Measurements from ENCODE around the gene MACROD2. TPM values are rescaled to one million over a fixed set of nuclear protein-coding genes. Genes with fewer than 3 reads are reported as not detected.

MACROD2 gene
- total RNA-seq, 4 donors from 2014 or later: 8.7 to 17.8 (median 10.8) TPM

DNA sequence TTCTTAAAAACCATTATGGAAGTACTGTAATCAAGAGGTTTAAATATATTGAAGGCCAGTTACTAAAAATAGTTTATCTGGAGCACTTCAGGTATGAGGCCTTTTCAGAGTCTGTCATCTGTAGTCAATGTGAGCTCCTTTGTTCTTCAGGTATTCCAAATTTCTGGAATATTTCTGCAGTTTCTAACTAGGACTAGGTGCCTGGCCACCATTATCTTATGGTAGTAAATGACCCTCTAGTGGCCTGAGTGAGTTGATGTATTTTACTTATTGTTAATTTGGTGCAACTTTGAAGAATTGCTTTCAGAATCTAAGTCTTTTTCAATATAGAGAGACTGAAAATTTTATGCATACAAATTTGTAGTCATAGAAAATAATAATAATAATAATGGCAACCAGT is 437.3 kb downstream of the MACROD2 start:
- TF ChIP-seq, protein P1, sequence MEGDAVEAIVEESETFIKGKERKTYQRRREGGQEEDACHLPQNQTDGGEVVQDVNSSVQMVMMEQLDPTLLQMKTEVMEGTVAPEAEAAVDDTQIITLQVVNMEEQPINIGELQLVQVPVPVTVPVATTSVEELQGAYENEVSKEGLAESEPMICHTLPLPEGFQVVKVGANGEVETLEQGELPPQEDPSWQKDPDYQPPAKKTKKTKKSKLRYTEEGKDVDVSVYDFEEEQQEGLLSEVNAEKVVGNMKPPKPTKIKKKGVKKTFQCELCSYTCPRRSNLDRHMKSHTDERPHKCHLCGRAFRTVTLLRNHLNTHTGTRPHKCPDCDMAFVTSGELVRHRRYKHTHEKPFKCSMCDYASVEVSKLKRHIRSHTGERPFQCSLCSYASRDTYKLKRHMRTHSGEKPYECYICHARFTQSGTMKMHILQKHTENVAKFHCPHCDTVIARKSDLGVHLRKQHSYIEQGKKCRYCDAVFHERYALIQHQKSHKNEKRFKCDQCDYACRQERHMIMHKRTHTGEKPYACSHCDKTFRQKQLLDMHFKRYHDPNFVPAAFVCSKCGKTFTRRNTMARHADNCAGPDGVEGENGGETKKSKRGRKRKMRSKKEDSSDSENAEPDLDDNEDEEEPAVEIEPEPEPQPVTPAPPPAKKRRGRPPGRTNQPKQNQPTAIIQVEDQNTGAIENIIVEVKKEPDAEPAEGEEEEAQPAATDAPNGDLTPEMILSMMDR (IDR thresholded peaks at IDR 0.05): no peak
- no peak for TF ChIP-seq POLR2A (IDR thresholded peaks at IDR 0.05)
- Histone ChIP-seq H3K27ac (no peak overlapping the region), H3K9me3 (no peaks in the 10 kb centered on the region), H3K4me1 (no peaks in the 10 kb centered on the region), H3K4me3 (replicated peaks in 1 of 3) (no peak overlapping the region), H3K36me3 (no peaks in the 10 kb centered on the region), H3K27me3 (no peaks in the 10 kb centered on the region)
- intact Hi-C loops (cut with DNase I): no loop called here
- DNase-seq: no peak

DNA sequence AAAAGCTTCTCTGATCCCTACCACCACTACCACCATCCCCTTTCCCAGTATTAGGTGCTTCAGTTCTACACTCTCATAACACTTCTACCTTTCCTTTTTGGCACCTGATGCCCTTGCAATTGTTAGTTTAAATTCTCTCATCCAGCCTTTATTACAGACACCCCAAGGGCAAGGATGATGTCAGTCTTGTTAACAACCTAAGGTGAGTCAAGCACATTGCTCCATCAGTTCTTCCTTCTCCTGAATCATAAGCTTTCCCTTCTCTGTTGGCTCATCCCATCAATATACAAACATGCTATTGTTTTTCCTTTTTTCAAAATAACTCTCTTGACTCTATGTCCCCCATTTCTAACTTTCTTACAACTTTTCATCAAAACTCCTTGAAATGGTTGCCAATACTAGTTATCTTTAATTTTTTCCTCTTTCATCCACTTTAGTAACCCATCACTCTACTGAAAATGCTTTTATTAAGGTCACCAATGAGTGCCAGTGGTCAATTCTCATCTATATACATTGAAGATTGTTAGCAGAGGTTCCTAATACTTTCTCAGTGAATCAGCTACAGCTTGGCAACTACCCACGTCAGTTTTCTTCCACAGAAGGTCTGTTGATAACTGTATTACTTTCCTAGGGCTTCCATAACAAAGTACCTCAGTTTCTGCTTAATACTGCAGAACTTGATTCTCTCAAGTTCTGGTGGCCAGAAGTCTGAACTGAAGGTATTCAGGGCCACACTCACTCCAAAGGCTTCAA is 439.2 kb downstream of the MACROD2 start:
- no peak for DNase-seq
- H3K4me3 ChIP-seq (replicated peaks in 1 of 3): no peak overlapping the region
- intact Hi-C loops (cut with DNase I): no loop called here
- H3K9me3 ChIP-seq: no peaks in the 10 kb centered on the region
- WGBS, 2 donors: 85 to 91% methylated on average over 1 of the region's 1 CpG
- TF ChIP-seq, protein P1 (IDR thresholded peaks at IDR 0.05): no peak
- no peak for TF ChIP-seq POLR2A (IDR thresholded peaks at IDR 0.05)
- no peak overlapping the region for H3K27ac ChIP-seq
- no peaks in the 10 kb centered on the region for H3K27me3 ChIP-seq
- H3K4me1 ChIP-seq: no peaks in the 10 kb centered on the region
- no peaks in the 10 kb centered on the region for H3K36me3 ChIP-seq

DNA sequence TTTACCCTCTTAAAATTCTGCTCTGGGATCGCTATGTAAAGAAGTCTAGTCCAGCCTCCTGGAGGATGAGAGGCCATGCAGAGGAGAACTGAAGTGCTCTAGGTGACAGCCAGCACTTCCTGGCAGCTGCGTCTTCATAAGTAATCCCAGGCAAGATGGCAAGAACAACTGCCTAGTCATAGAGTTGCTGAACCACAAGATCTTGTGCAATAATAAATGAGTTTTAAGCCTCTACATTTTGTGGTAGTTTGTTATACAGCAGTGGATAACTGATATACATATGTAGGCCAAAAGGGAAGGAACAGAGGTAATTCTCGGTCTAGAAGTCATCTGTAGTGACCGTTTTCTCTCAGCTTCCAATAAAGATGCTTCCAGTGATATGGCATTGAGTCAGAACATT is 445.9 kb downstream of the MACROD2 start:
- H3K27ac ChIP-seq: no peak overlapping the region
- WGBS, 2 donors: 89 to 93% methylated on average over 4 of the region's 4 CpGs
- H3K4me3 ChIP-seq (replicated peaks in 1 of 3): no peak overlapping the region
- H3K4me1 ChIP-seq: no peaks in the 10 kb centered on the region
- no peaks in the 10 kb centered on the region for H3K9me3 ChIP-seq
- TF ChIP-seq POLR2A (IDR thresholded peaks at IDR 0.05): no peak
- TF ChIP-seq, protein P1 (IDR thresholded peaks at IDR 0.05): no peak
- intact Hi-C loops (cut with DNase I): no loop called here
- no peak for DNase-seq
- H3K36me3 ChIP-seq: no peaks in the 10 kb centered on the region
- H3K27me3 ChIP-seq: no peaks in the 10 kb centered on the region

DNA sequence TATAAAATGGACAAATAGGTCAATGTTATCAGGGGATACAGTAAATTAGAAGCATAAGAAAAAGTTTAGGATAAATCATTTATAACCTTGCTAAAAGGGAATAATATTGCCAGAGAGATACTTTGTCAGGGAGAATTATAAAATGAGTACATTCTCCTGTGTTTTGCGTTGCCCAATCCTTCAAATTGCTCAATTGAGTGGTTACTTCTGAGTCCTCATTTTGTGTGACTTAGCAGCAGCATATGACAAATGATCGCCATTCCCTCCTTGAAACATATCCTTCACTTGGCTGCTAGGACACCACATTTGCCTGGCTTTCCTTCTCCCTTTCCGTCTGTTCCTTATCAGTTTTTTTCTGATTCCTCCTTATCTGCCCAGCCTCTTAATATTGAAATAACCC is 448.8 kb downstream of the MACROD2 start:
- no peaks in the 10 kb centered on the region for H3K4me1 ChIP-seq
- H3K27ac ChIP-seq: no peak overlapping the region
- H3K4me3 ChIP-seq (replicated peaks in 1 of 3): no peak overlapping the region
- intact Hi-C loops (cut with DNase I): no loop called here
- no peaks in the 10 kb centered on the region for H3K9me3 ChIP-seq
- TF ChIP-seq POLR2A (IDR thresholded peaks at IDR 0.05): no peak
- WGBS, 2 donors: 70 to 77% methylated on average over 3 of the region's 3 CpGs
- no peaks in the 10 kb centered on the region for H3K36me3 ChIP-seq
- no peak for DNase-seq
- H3K27me3 ChIP-seq: no peaks in the 10 kb centered on the region

DNA sequence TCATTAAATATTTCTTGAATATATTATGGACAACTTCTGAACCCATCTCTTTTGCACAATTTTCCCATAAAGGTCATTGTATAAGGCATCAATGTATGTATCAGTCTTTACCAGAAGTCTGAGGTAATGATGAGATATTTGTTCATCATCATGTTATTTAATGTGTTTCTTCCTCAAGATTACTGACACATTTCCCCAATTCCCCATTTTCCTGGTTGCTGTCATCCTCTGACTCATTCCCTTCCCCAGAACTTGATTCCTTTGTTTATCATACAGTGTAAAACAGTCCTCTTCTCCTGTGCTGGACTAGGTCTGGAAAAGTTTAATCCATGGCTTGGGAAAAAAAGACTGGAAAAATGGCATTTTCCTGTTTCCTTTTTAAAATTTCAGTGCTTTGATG is 450.0 kb downstream of the MACROD2 start:
- H3K9me3 ChIP-seq: no peaks in the 10 kb centered on the region
- no peak overlapping the region for H3K27ac ChIP-seq
- no peaks in the 10 kb centered on the region for H3K27me3 ChIP-seq
- no peak overlapping the region for H3K4me3 ChIP-seq (replicated peaks in 1 of 3)
- intact Hi-C loops (cut with DNase I): no loop called here
- no peak for DNase-seq
- H3K36me3 ChIP-seq: no peaks in the 10 kb centered on the region
- TF ChIP-seq, protein P1 (IDR thresholded peaks at IDR 0.05): no peak
- no peak for TF ChIP-seq POLR2A (IDR thresholded peaks at IDR 0.05)
- no peaks in the 10 kb centered on the region for H3K4me1 ChIP-seq
